Astrocyte (in vitro differentiated cells and primary cell): ENCODE results near the gene JAK3.

Experiments used
- CTCF ChIP-seq: IDR thresholded peaks from 2 replicates; pipeline ENCODE4 v1.5.1; 2011; ENCODE audit warnings: low read depth, mild to moderate bottlenecking, inconsistent platforms, low read length, moderate library complexity; ENCODE audit not compliant: insufficient read depth
- EZH2 ChIP-seq: IDR thresholded peaks from 2 replicates; pipeline ENCODE4 v1.6.1; 2012; ENCODE audit warnings: mild to moderate bottlenecking, low read length, inconsistent platforms; ENCODE audit not compliant: insufficient read depth

- TF ChIP-seq CTCF: no peak
- no peak for TF ChIP-seq EZH2
Observed at GRCh38 chr19:17797424-17798201, 50.2 kb downstream of the JAK3 start.
